ENCODE data around the gene SELENOH.
"Not testable (repeated sequence)": the region's sequence is repeated elsewhere in the genome, so short reads cannot be mapped to it uniquely, and the experiment has no call there.

GRCh38 chr11:57716726-57717125 lies 24.6 kb upstream of the SELENOH start:
- TF ChIP-seq CTCF (IDR thresholded peaks at IDR 0.05); ZFX (IDR thresholded peaks at IDR 0.05; ENCODE audit: borderline replicate concordance): not testable (repeated sequence)

All from 22Rv1 (cell line).